Measurements from ENCODE around the gene TXNDC11. TPM values are rescaled to one million over a fixed set of nuclear protein-coding genes. Genes with fewer than 3 reads are reported as not detected.

Gene TXNDC11
- total and polyA plus RNA-seq, 10 of the 15 experiments (the other 5 are each of a cell fraction or from before 2014, with no cell fraction given) = 1.7 to 86.7 (median 54.4) TPM

GRCh38 chr16:11638140-11638539, 104.5 kb downstream of the TXNDC11 start (continued):
- no peak for TF ChIP-seq NKRF (conservative IDR thresholded peaks at IDR 0.05)
- no peak for TF ChIP-seq NFIC (IDR thresholded peaks at IDR 0.05; ENCODE audit: low read depth, low read length)

GRCh38 chr16:11637320-11637719, 105.3 kb downstream of the TXNDC11 start:
- in situ Hi-C loops (cut with MboI) = no loop called here
- POLR2A ChIA-PET = interaction anchor here (0.6 to 0.7 kb wide), 2 partner anchors 13 to 21 kb away, joined by 3 to 7 read pairs; no protein-coding TSS in a partner anchor
- BruUV-seq (replicated peaks) = no TSS peak
- no peaks in the 10 kb centered on the region for H3K4me1 ChIP-seq (ENCODE audit: control insufficient read depth, insufficient read depth, low read length)
- no peaks in the 10 kb centered on the region; a peak in 1 of 4 replicates for H3K27me3 ChIP-seq (replicated peaks in 1 of 2; ENCODE audit: control insufficient read depth in 2 of 2, insufficient read depth in 2 of 2, low read length in 1 of 2)
- no peaks in the 10 kb centered on the region for H3K36me3 ChIP-seq (ENCODE audit: control insufficient read depth in 2 of 2, insufficient read depth in 2 of 2, low read length in 1 of 2)
- H3K27ac ChIP-seq (ENCODE audit: control insufficient read depth, insufficient read depth) = no peak overlapping the region
- H3K4me3 ChIP-seq = no peak overlapping the region
- H3K9ac ChIP-seq (ENCODE audit: control insufficient read depth, insufficient read depth, low read length) = no peak overlapping the region
- H2AFZ ChIP-seq (ENCODE audit: control insufficient read depth, low read depth, low read length) = no peak overlapping the region
- ATAC-seq (no peak), FAIRE-seq (no peak), DNase-seq (ENCODE audit: low read depth, low spot score) (no peak)
- 59% methylated on average over 5 of the region's 5 CpGs for WGBS (ENCODE audit: insufficient coverage, insufficient replicate concordance, low lambda C conversion rate, missing lambda C conversion rate)
- SMC1A ChIA-PET (ENCODE audit: uncharacterized antibody, unreplicated experiment) = interaction anchor here (4.7 kb wide), 1 partner anchor 106 kb away, joined by 25 read pairs; no protein-coding TSS in a partner anchor
- TF ChIP-seq SMAD5 (IDR thresholded peaks at IDR 0.05; ENCODE audit: low read depth) (no peak), ZNF622 (IDR thresholded peaks at IDR 0.05) (no peak), E2F4 (IDR thresholded peaks at IDR 0.05; ENCODE audit: low read depth, low read length) (no peak), CHD1 (IDR thresholded peaks at IDR 0.05; ENCODE audit: low read depth, low read length) (no peak), ZZZ3 (IDR thresholded peaks at IDR 0.05; ENCODE audit: control insufficient read depth, insufficient read length, low read depth) (no peak), RCOR1 (conservative IDR thresholded peaks at IDR 0.05; ENCODE audit: low read depth, low read length) (no peak), PAX5 (IDR thresholded peaks at IDR 0.05; ENCODE audit: borderline replicate concordance, low read depth, low read length) (no peak), IRF3 (IDR thresholded peaks at IDR 0.05) (no peak), BRCA1 (IDR thresholded peaks at IDR 0.05; ENCODE audit: low read depth, low read length) (no peak), ZNF217 (IDR thresholded peaks at IDR 0.05) (no peak), E4F1 (IDR thresholded peaks at IDR 0.05; ENCODE audit: borderline replicate concordance, partially characterized antibody) (no peak), POU2F2 (IDR thresholded peaks at IDR 0.05; ENCODE audit: borderline replicate concordance, low read depth, low read length) (no peak), BCL11A (IDR thresholded peaks at IDR 0.05; ENCODE audit: low read depth, low read length) (no peak), CBX5 (IDR thresholded peaks at IDR 0.05; ENCODE audit: low read depth) (no peak)
- no peaks in the 10 kb centered on the region for H4K20me1 ChIP-seq (ENCODE audit: control insufficient read depth, insufficient read depth)
- no peaks in the 10 kb centered on the region for H3K79me2 ChIP-seq (ENCODE audit: control insufficient read depth, insufficient read depth, low read length)
- RAD21 ChIA-PET (ENCODE audit: unreplicated experiment) = interaction anchor here (1.2 to 3.2 kb wide), 2 partner anchors 105 to 229 kb away, joined by 4 to 15 read pairs; no protein-coding TSS in a partner anchor
- CTCF ChIA-PET = interaction anchor here (0.9 to 3.2 kb wide), 5 partner anchors 9 to 229 kb away, joined by 3 to 26 read pairs (median 3); no protein-coding TSS in a partner anchor
- no peaks in the 10 kb centered on the region for H3K9me3 ChIP-seq (replicated peaks; ENCODE audit: control insufficient read depth, insufficient read depth, low read length)
- intact Hi-C loops (cut with micrococcal nuclease; ENCODE audit: unreplicated experiment) = no loop called here
- H3K4me2 ChIP-seq (ENCODE audit: control insufficient read depth, insufficient read depth) = no peak overlapping the region
